Measurements from ENCODE around the gene PDE10A. TPM values are rescaled to one million over a fixed set of nuclear protein-coding genes. Genes with fewer than 3 reads are reported as not detected.

Gene PDE10A
- total RNA-seq, 1 donor = 5.6 TPM

- DNase-seq (ENCODE audit: low read depth) = no peak
- TF ChIP-seq, protein P1, sequence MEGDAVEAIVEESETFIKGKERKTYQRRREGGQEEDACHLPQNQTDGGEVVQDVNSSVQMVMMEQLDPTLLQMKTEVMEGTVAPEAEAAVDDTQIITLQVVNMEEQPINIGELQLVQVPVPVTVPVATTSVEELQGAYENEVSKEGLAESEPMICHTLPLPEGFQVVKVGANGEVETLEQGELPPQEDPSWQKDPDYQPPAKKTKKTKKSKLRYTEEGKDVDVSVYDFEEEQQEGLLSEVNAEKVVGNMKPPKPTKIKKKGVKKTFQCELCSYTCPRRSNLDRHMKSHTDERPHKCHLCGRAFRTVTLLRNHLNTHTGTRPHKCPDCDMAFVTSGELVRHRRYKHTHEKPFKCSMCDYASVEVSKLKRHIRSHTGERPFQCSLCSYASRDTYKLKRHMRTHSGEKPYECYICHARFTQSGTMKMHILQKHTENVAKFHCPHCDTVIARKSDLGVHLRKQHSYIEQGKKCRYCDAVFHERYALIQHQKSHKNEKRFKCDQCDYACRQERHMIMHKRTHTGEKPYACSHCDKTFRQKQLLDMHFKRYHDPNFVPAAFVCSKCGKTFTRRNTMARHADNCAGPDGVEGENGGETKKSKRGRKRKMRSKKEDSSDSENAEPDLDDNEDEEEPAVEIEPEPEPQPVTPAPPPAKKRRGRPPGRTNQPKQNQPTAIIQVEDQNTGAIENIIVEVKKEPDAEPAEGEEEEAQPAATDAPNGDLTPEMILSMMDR (IDR thresholded peaks at IDR 0.05; ENCODE audit: insufficient read depth, low read depth, low read length) = no peak
- H3K4me3 ChIP-seq (ENCODE audit: low read depth, low read length) = no peak overlapping the region
Measured at GRCh38 chr6:165487347-165487746, 175.7 kb downstream of the PDE10A start.

- TF ChIP-seq, protein P1 (IDR thresholded peaks at IDR 0.05; ENCODE audit: insufficient read depth, low read depth, low read length) = no peak
- DNase-seq (ENCODE audit: low read depth) = no peak
- H3K4me3 ChIP-seq (ENCODE audit: low read depth, low read length) = no peak overlapping the region
Measured at GRCh38 chr6:165486183-165487137, 176.6 kb downstream of the PDE10A start.

DNA sequence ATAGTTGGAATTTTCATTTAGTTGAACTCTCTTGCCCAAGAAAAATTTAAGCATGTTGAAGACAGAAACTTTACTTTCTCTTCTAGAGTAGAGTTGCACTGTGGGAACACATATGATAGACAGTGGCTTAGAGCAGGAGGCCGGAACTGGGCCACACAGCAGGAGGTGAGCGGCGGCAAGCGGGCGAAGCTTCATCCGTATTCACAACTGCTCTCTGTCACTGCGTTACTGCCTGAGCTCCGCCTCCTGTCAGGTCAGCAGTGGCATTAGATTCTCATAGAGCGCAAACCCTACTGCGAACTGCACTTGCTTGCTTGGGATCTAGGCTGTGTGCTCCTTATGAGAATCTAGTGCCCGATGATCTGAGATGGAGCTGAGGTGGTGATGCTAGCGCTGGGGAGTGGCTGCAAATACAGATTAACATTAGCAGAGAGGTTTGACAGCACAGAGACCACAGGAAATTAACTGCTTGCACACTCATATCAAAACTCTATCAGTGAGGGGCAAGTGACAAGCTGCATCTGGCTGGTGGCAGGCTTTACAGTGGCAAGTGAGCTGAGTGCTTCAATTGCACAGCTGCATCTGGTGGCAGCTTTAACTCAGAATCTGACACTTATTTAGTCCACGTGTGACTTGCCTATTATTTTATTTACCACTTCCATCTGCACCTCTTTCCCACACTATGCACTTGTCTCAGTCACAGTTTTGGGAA lies 178.7 kb downstream of the PDE10A start:
- no peak overlapping the region for H3K4me3 ChIP-seq (ENCODE audit: low read depth, low read length)
- no peak for DNase-seq (ENCODE audit: low read depth)
- TF ChIP-seq, protein P1 (IDR thresholded peaks at IDR 0.05; ENCODE audit: insufficient read depth, low read depth, low read length) = no peak

DNA sequence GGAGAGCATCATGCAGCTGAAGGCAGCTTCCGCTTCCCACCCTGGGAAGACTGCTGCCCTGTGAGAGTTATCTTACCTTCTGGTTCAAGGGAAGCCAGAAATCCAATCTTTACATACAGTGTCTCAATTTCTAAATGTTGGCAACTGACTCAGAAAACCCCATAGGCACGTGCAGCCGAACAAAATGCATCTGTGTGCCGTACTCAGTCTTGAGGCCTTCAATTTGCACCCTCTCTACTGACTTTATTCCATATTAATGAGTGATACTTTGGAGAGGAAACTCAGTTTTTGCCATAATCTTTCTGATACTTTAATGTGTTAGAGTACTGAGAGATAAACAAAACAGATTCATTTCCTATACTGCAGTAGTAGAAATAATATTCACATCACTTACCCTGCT lies 181.1 kb downstream of the PDE10A start:
- TF ChIP-seq, protein P1 (IDR thresholded peaks at IDR 0.05; ENCODE audit: insufficient read depth, low read depth, low read length) = no peak
- DNase-seq (ENCODE audit: low read depth) = no peak
- H3K4me3 ChIP-seq (ENCODE audit: low read depth, low read length) = no peak overlapping the region

DNA sequence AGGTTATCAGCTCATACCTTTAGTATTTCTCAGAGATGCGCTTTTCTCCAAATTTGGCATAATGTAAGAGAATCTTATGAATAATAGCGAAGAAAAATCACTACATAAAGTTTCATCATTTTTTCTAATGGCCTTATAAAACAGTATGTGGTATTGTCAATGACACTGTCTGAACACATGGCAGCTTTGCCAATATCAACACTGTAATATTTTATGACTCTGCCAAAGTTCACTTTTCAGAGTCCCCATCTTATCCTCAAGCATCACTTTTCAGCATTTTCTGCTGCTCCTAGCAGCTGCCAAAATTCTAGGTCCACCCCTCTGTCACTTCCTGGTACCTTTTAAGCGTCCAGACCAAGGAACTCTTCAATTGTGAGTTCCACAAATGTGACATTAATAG lies 182.1 kb downstream of the PDE10A start:
- TF ChIP-seq, protein P1 (IDR thresholded peaks at IDR 0.05; ENCODE audit: insufficient read depth, low read depth, low read length) = no peak
- no peak overlapping the region for H3K4me3 ChIP-seq (ENCODE audit: low read depth, low read length)
- DNase-seq (ENCODE audit: low read depth) = no peak

DNA sequence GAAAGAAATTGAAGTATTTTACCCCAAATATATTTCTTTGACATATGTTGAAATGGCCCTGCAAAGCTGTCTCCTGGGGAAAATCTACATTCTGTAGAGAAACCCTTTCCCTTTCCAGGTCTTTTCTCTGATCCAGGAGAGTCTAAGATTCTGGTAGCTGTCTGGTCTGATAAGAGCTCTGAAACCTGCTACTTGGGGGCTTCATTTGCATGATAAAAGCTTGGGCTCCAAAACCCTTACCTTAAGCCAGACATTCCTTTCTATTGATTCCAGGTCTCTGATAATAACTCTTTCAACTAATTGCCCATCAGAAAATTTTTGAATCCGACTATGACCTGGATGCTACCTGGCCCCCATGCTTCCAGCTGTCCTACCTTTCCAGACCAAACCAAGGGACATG lies 184.5 kb downstream of the PDE10A start:
- DNase-seq (ENCODE audit: low read depth) = no peak
- H3K4me3 ChIP-seq (ENCODE audit: low read depth, low read length) = no peak overlapping the region
- TF ChIP-seq, protein P1 (IDR thresholded peaks at IDR 0.05; ENCODE audit: insufficient read depth, low read depth, low read length) = no peak

Data from fibroblast of villous mesenchyme (primary cell).